Muscle layer of colon (tissue), 2 donors: Measurements from ENCODE around the gene PDGFRA.

Experiments
- H3K27ac ChIP-seq: one replicate; pipeline ENCODE4 v1.7.0; 2013; ENCODE audit warnings: low read depth, mild to moderate bottlenecking, low read length, moderate library complexity
- H3K27me3 ChIP-seq, 2 donors: one replicate each; pipeline ENCODE4 v1.7.0; 2013; ENCODE audit warnings: low read length in 2 of 2, mild to moderate bottlenecking in 2 of 2; ENCODE audit not compliant: insufficient read depth in 2 of 2, control insufficient read depth in 1 of 2
- H3K36me3 ChIP-seq: one replicate; pipeline ENCODE4 v1.7.0; 2013; ENCODE audit warnings: mild to moderate bottlenecking, low read length; ENCODE audit not compliant: insufficient read depth
- H3K4me1 ChIP-seq: one replicate; pipeline ENCODE4 v1.7.0; 2013; ENCODE audit warnings: mild to moderate bottlenecking, low read length; ENCODE audit not compliant: insufficient read depth
- H3K4me3 ChIP-seq, 2 donors: one replicate each; pipeline ENCODE4 v1.7.0; 2013; ENCODE audit warnings: low read length in 2 of 2, low read depth in 1 of 2, mild to moderate bottlenecking in 1 of 2, moderate library complexity in 1 of 2
- H3K9ac ChIP-seq: one replicate; pipeline ENCODE4 v1.7.0; 2013; ENCODE audit warnings: low read length
- H3K9me3 ChIP-seq: one replicate; pipeline ENCODE4 v1.7.0; 2013; ENCODE audit warnings: mild to moderate bottlenecking, low read length
- donor health status: abdominal sarcoma.
- donor health status: Adenocarcinoma of cecum.

PDGFRA gene

DNA sequence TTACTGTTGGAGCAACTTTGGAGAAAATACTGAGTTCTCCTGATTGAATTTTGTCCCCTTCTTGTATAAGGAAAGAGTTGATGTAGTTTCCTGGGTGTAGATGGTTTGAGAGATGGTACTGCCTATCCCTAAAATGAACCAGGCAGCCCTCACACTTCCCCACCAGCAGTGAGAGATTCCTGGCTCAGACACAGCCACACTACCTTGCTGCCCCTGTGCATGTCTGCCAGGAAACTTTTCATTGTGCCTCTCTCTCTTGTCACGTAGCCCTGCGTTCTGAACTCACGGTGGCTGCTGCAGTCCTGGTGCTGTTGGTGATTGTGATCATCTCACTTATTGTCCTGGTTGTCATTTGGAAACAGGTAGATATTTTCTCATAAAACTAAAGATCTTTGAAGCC is 45.2 kb downstream of the PDGFRA start:
- Histone ChIP-seq H3K4me3 (no peak overlapping the region), H3K36me3 (peaks cover 10% of the 10 kb centered on the region), H3K4me1 (no peaks in the 10 kb centered on the region), H3K9ac (no peak overlapping the region), H3K27ac (no peak overlapping the region), H3K9me3 (no peaks in the 10 kb centered on the region), H3K27me3 (no peaks in the 10 kb centered on the region)

DNA sequence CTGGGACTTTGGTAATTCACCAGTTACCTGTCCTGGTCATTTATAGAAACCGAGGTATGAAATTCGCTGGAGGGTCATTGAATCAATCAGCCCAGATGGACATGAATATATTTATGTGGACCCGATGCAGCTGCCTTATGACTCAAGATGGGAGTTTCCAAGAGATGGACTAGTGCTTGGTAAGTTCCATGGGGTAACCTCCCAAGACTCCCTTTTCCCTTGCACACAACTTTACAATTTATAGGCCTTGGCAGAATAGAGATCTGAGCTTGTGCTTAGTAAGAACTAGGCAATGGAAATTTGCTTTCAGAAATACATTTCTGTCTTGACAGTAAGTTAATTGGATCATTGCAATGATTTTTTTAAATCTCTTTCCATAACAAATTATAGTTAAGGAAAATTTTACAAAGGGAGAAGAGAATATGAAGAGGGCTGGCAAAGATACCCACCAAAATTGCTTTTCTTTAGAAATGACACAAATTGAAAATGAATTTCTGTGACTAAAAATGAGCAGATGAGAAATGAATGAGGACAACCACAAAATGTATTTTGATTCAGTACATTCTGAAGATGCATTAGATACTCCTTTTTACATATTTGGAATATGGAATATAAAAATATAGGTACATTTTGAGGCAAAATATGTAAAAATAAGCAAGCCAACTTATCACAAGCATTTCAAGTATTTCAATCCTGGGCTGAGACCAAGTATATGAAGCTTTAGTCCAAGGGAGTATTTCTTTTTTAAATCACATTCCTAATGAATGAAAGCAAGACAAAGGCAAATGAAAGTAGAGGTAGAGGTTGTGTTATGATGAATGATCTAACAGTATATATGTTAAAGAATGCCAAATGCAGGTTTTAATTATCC is 45.9 kb downstream of the PDGFRA start:
- Histone ChIP-seq H3K36me3 (peaks cover 10% of the 10 kb centered on the region), H3K4me3 (no peak overlapping the region), H3K9me3 (no peaks in the 10 kb centered on the region), H3K9ac (no peak overlapping the region), H3K27me3 (no peaks in the 10 kb centered on the region), H3K4me1 (no peaks in the 10 kb centered on the region), H3K27ac (no peak overlapping the region)

DNA sequence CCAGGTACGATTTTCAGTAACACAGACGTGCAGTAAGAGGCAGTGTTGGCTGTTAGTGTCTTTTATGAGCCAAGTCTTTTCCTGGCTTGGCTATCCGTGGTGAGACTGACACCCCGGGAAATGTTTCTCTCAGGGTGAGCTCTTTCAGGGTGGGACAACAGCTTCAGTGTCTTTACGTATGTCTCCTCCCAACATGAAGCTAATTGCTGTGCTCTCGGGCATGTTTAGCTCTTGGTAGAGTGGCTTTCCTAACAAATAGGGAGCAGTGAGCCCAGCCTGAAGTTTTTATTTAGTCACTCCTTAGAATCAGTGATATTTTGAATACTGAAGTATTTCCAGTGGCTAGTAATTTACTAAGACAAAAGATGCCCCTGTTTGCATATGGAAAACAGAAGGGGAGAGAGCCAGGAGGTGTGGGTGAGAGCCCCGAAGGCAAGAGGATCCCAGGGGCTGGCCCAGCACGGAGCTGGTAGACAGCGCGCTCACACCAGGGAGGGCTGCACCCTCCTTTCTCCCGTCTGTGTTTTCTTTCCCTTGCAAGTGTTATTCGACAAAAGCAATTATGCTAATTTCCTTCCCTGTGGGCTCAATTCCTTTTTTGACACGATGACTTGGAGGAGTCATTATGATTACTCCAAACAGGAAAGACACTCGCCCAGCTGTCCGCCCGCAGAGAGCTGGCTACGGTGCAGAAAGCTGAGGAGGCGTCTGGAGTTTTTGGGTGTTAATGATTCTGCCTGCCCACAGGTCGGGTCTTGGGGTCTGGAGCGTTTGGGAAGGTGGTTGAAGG is 47.7 kb downstream of the PDGFRA start:
- peaks cover 11% of the 10 kb centered on the region for H3K4me1 ChIP-seq
- no peaks in the 10 kb centered on the region for H3K27me3 ChIP-seq
- H3K27ac ChIP-seq, result no peak overlapping the region
- H3K9ac ChIP-seq, result no peak overlapping the region
- H3K36me3 ChIP-seq, result peaks cover 10% of the 10 kb centered on the region
- no peaks in the 10 kb centered on the region for H3K9me3 ChIP-seq
- H3K4me3 ChIP-seq, result no peak overlapping the region

DNA sequence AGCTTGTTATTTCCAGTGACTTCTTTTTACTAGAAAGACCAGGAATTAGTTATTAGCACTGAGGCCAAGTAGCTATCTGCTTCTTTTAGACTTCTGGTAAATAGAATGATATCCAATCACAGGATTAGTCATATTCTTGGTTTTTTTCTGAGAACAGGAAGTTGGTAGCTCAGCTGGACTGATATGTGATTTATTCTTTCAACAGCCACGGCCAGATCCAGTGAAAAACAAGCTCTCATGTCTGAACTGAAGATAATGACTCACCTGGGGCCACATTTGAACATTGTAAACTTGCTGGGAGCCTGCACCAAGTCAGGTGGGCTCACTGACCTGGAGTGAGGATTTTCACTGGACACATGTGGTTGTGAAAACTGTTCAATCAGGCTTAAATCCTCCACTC is 48.6 kb downstream of the PDGFRA start:
- H3K9ac ChIP-seq, result no peak overlapping the region
- H3K27me3 ChIP-seq, result no peaks in the 10 kb centered on the region
- H3K4me1 ChIP-seq, result peaks cover 14% of the 10 kb centered on the region
- no peak overlapping the region for H3K4me3 ChIP-seq
- peaks cover 10% of the 10 kb centered on the region for H3K36me3 ChIP-seq
- H3K27ac ChIP-seq, result no peak overlapping the region
- H3K9me3 ChIP-seq, result no peaks in the 10 kb centered on the region

GRCh38 chr4:54278216-54278615 is 49.1 kb downstream of the PDGFRA start:
- H3K4me1 ChIP-seq, result peaks cover 14% of the 10 kb centered on the region
- H3K27ac ChIP-seq, result no peak overlapping the region
- no peaks in the 10 kb centered on the region for H3K9me3 ChIP-seq

DNA sequence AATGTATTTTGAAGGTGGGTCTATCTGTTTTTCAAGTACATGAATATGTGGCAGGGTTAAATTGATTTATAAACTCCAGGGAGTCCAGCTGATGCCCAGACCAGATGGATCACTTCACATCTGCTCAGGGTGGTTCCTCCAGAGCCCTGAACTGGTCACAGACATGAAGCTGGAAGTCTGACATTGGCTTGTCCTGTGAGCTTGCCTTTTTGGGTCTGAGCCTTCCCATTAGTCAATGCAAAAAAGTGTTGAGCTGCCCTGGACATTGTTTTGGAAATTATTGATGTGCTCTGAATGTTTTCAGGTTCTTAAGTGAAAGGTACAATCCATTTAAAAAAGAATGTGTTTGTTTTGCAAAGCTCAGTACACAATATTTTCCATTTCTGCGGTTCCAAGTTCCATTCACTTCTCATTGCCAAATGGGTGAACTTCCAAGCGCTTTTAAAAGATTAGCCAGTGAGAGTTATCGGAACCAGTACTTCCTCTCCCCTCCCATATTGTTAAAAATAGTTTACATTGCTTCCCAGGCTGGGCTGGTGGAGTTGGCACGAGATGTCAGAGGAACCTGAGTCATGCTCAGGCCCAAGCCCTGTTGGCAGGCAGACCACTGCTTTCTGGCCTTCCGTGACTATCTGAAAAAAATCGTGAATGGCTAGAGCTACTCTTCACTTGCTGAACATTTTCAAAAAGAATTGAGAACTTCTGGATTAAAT is 52.1 kb downstream of the PDGFRA start:
- no peaks in the 10 kb centered on the region for H3K27me3 ChIP-seq
- H3K27ac ChIP-seq, result no peak overlapping the region
- H3K9ac ChIP-seq, result no peak overlapping the region
- H3K9me3 ChIP-seq, result no peaks in the 10 kb centered on the region
- H3K4me1 ChIP-seq, result peaks cover 14% of the 10 kb centered on the region
- H3K36me3 ChIP-seq, result peaks cover 10% of the 10 kb centered on the region
- no peak overlapping the region for H3K4me3 ChIP-seq

More at GRCh38 chr4:54278216-54278615, 49.1 kb downstream of the PDGFRA start:
- H3K27me3 ChIP-seq, result no peaks in the 10 kb centered on the region
- no peak overlapping the region for H3K4me3 ChIP-seq
- H3K36me3 ChIP-seq, result peaks cover 10% of the 10 kb centered on the region
- no peak overlapping the region for H3K9ac ChIP-seq

DNA sequence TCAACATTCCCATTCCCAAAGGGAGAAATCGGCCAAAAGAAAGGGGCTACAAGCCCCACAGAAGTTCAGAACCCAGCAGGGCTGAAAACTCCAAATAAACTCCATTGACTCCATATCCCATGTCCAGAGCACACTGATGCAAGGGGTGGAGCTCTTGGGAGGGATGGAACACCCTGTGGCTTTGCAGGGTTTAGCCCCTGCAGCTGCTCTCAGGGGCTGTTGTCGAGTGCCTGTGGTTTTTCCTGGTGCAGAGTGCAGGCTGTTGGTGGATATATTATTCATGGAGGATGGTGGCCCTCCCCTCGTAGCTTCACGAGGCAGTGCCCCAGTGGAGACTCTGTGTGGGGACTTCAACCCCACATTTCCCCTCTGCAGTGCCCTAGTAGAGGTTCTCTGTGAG is 53.7 kb downstream of the PDGFRA start:
- Histone ChIP-seq H3K9me3 (no peaks in the 10 kb centered on the region), H3K9ac (no peak overlapping the region), H3K4me1 (peaks cover 14% of the 10 kb centered on the region), H3K27ac (no peak overlapping the region), H3K27me3 (no peaks in the 10 kb centered on the region), H3K36me3 (peaks cover 10% of the 10 kb centered on the region), H3K4me3 (no peak overlapping the region)

DNA sequence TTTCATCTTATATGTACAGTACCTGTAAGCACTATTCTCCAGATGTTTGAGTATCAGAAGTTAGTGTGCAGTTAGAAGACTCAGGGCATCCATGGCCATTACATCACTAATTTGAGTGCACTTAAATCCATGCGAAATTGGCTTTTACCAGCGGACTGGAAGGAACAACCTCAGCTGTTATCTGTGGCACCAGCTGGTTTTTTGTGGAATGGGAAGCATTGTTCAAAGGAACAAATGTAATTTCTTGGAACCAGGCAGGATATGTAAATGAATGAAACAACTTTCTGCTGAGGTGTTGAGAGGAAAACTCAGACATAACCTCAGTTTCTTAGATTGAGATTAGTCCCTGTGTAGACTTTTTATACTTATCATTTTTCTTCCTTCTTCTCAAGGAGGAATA is 60.2 kb downstream of the PDGFRA start:
- Histone ChIP-seq H3K36me3 (peaks cover 11% of the 10 kb centered on the region), H3K4me1 (no peaks in the 10 kb centered on the region), H3K9me3 (no peaks in the 10 kb centered on the region), H3K4me3 (no peak overlapping the region), H3K9ac (no peak overlapping the region), H3K27me3 (no peaks in the 10 kb centered on the region), H3K27ac (no peak overlapping the region)

GRCh38 chr4:54290980-54291379 is 61.9 kb downstream of the PDGFRA start:
- H3K4me1 ChIP-seq, result no peaks in the 10 kb centered on the region
- no peak overlapping the region for H3K9ac ChIP-seq
- H3K36me3 ChIP-seq, result peaks cover 11% of the 10 kb centered on the region

DNA sequence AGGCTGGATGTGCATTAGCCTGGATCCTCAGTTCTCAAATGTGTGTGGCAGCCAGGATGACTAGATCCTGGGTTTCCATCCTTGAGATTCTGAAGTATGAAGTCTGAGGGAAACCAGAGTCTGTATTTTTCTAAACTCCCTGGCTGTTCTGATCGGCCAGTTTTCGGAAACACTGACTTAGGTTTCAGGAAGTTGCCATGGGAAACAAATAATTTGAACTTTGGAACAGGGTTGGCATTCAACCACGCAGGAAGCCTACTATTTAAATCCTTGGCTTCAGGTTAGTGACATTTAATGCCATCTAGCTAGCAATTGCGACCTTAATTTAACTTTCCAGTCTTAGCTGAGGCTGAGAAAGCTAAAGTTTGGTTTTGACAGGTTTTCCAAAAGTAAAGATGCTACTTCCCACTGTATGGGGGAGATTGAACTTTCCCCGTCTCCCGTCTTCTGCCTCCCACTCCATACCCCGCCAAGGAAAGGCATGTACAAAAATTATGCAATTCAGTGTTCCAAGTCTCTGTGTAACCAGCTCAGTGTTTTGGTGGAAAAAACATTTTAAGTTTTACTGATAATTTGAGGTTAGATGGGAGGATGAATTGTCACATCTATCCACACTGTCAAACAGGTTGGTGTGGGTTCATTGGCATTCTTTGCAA is 67.6 kb downstream of the PDGFRA start:
- no peaks in the 10 kb centered on the region for H3K27me3 ChIP-seq
- no peaks in the 10 kb centered on the region for H3K9me3 ChIP-seq
- H3K4me3 ChIP-seq, result no peak overlapping the region
- no peak overlapping the region for H3K9ac ChIP-seq
- H3K4me1 ChIP-seq, result no peaks in the 10 kb centered on the region
- no peaks in the 10 kb centered on the region for H3K36me3 ChIP-seq
- H3K27ac ChIP-seq, result no peak overlapping the region

More at GRCh38 chr4:54290980-54291379, 61.9 kb downstream of the PDGFRA start:
- no peak overlapping the region for H3K27ac ChIP-seq
- no peaks in the 10 kb centered on the region for H3K27me3 ChIP-seq
- H3K9me3 ChIP-seq, result no peaks in the 10 kb centered on the region
- no peak overlapping the region for H3K4me3 ChIP-seq

GRCh38 chr4:54308110-54308509 is 79.0 kb downstream of the PDGFRA start:
- Histone ChIP-seq H3K9me3 (no peaks in the 10 kb centered on the region), H3K9ac (no peak overlapping the region), H3K27ac (no peak overlapping the region), H3K4me3 (no peak overlapping the region), H3K27me3 (no peaks in the 10 kb centered on the region), H3K4me1 (no peaks in the 10 kb centered on the region), H3K36me3 (no peaks in the 10 kb centered on the region)
